Kidney glomerular epithelial cell (primary cell): ENCODE measurements around the gene FHAD1.
"Not testable (repeated sequence)": the region's sequence is repeated elsewhere in the genome, so short reads cannot be mapped to it uniquely, and the experiment has no call there.

Source experiments
- DNase-seq: peaks from one replicate; lab custom pipeline; 2025; lab: John Stamatoyannopoulos, UW

FHAD1 gene

GRCh38 chr1:15418806-15419515, 171.9 kb downstream of the FHAD1 start:
- DNase-seq, result peak; percentile 47

DNA sequence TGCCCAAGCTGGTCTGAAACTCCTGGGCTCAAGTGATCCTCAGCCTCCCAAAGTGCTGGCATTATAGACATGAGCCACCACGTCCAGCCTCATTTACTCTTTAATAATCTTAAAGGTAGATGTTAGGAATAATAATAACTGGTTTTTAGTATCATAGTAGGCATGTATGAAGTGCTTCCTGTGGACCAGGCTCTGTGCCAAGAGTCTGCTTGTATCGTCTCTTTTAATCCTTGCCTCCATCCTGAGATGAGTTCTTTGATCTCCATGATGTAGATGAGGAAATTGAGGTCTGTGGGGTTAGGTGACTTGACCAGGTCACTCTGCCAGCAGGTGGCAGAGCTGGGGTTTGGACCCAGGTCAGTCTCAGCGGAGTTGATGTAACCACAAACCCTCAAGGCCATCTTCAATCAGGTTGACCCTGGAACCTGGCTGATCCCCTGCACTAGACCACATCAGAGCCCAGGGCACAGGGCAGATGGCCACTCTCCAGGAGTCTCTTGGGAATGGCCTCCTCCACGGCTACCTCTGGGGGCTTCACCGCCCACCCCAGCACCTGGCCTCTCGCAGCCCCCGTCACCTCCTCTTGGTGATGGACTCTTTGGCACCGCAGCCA, 173.9 kb downstream of the FHAD1 start:
- DNase-seq, result no peak

DNA sequence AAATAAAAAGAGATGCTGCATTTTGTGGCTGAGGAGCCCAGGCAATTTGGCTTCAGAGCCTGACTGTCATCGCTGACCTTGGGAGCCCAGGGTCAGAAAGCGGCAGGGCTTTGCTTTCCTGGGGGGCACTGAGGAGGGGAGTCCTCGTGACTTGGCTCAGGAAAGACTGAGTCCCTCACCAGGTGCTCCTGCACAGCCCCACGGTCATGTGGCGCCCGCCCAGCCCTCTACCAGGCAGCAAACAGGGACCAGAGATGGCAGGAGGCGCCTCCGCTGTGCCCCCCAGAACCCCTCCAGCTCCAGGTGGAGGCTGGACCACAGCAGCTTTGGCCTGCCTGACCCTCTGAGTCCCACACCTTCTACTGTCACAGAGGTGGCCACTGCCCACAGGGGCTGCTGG, 175.8 kb downstream of the FHAD1 start:
- no peak for DNase-seq

DNA sequence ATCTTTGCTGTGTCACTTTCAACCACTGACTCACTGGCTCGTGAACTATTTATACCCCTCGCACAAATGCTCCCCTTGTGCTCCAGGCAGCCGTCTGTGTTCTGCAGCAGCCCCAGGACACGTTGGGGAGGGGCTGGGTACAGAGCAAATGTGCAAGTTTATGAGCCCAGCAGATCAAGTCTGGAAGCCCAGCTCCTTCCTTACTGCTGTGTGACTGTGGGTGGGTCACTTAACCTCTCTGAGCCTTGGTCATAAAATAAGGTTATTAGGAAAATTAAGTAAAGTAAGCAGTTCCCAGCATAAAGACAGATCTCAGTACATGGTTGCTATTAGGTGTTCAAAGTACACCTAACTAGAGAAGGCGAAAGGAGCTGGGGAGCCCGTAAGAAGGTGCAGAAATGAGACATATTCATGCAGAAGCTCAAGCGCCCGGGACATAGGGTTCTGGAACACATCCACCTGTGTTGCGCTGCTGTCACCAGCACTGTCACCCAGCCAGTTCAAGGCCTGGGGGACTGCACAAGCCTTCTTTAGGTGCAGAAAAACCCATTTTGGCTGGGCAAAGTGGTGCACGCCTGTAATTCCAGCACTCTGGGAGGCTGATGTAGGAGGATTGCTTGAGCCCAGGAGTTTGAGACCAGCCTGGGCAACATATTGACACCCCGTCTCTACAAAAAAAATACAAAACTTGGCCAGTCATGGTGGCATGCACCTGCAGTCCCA, 176.5 kb downstream of the FHAD1 start:
- no peak for DNase-seq

GRCh38 chr1:15424146-15424667, 177.2 kb downstream of the FHAD1 start:
- DNase-seq, result no peak

DNA sequence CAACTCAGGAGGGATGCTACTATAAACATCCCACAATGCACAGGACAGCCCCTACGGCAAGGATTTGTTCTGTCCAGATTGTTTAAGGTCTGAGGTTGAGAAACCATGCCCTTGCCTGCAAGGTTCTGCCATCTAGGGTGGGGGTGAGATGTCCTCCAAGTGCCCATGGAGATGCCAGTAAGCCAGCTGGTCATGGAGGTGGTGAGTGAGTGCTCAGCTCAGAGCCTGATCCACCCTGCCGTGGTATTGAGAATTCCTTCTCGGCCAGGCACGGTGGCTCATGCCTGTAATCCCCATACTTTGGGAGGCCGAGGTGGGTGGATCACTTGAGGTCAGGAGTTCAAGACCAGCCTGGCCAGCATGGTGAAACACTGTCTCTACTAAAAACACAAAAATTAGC, 178.0 kb downstream of the FHAD1 start:
- no peak for DNase-seq

- DNase-seq, result no peak
Observed at GRCh38 chr1:15425521-15425920, 178.5 kb downstream of the FHAD1 start.

- no peak for DNase-seq
Observed at GRCh38 chr1:15425958-15426357, 178.9 kb downstream of the FHAD1 start.

- peak; percentile 7 for DNase-seq
Observed at GRCh38 chr1:15426492-15427279, 179.7 kb downstream of the FHAD1 start.

GRCh38 chr1:15427280-15427666, 180.2 kb downstream of the FHAD1 start:
- DNase-seq, result no peak

DNA sequence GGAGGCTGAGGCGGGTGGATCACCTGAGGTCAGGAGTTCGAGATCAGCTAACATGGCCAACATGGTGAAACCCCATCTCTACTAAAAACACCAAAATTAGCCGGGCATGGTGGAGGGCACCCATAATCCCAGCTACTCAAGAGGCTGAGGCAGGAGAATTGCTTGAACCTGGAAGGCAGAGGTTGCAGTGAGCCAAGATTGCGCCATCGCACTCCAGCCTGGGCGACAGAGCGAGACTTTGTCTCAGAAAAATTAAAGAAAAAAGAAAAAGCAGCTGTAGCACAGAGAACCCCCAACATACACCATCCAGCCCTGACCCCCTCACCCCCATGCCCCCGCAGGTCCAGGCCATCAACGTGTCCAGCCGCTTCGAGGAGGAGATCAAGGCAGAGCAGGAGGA, 181.2 kb downstream of the FHAD1 start:
- not testable (repeated sequence) for DNase-seq

GRCh38 chr1:15428815-15429435, 181.9 kb downstream of the FHAD1 start:
- DNase-seq, result no peak

GRCh38 chr1:15429701-15430149, 182.7 kb downstream of the FHAD1 start:
- no peak for DNase-seq

DNA sequence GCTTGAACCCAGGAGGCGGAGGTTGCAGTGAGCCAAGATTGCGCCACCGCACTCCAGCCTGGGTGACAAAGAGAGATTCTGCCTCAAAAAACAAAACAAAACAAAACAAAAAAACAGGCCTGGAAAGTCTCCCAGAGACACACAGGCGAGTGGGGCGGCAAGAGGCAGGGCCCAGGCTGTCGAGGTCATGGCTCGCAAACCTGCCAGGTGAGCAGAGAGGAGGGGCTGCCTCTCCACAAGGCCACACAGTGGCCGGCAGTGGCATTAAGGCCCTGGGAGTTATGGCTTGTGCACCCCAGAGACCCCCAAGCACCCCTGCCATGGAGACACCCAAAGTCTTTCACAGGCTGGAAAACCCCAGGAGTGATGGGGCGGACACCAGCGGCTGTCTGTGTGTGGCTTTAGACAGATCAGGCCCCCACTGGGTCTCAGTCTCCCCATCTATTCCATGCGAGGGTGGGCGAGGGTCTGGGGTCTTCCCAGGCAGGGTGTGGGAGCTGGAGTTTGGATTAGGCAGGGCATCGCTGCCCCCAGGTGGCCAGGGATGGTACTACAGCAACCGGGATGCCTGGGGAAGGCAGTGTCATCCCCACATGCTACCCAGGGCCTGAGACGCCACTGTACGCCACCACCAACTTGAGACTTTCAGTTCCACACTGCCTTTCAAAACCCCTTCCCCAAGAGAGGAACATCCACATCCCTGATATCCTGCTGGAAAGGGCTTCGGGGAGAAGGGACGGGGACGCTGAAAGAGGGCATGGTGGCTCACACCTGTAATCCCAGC, 184.0 kb downstream of the FHAD1 start:
- DNase-seq, result peak; percentile 6

DNA sequence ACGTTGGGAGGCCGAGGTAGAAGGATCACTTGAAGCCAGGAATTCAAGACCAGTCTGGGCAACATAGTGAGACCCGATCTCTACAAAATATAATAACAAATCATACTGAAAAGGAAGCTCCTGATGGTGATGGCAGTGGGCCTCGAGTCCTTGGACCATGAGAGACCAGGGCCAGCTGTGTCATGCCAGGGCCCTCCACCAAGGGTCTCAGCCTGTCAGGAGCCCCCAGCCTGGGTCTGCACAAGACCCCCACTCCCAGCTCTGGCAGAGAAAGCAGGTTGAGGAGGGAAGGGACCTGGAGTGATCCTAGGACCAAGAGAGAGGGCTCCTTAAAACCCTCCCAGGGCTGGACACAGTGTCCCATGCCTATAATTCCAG, 184.5 kb downstream of the FHAD1 start:
- no peak for DNase-seq

GRCh38 chr1:15432324-15432723, 185.3 kb downstream of the FHAD1 start:
- DNase-seq, result no peak

DNA sequence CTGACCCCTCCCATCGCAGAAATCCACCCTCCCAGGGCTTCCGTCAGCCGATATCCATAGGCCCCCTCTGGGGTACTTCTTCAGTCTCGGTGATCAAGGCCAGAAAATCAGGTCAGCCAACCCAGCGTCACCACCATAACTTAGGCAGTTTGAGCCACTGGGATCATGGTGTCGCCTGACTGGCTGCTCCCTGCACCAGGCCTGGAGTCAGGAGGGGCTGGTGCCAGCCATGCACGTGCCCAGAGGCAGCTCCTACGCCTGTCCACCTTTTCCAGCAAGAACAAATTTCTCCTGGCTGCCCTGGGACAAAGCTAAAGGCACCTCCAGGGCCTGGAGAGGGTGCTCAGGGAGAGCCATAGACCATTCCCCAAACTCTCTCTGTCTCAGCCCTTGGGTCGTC, 186.4 kb downstream of the FHAD1 start:
- no peak for DNase-seq

DNA sequence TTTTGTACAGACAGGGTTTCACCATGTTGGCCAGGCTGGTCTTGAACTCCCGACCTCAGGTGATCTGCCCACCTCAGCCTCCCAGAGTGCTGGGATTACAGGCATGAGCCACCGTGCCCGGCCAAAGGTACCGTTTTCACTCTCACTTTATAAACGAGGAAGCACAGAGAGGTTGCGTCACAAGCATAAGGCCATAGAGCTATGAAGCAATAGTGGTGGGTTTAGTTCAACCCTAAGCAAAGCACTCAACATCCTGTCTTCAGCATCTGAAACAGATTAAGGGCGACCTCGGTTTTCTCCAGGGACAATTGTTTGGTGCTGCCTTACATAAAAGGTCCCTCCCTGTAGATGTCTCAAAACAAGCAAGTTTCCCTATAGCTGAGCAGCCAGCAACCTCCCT, 187.7 kb downstream of the FHAD1 start:
- not testable (repeated sequence) for DNase-seq

GRCh38 chr1:15435239-15436077, 188.4 kb downstream of the FHAD1 start:
- no peak for DNase-seq

GRCh38 chr1:15436881-15437442, 189.9 kb downstream of the FHAD1 start:
- no peak for DNase-seq
